Measurements from ENCODE around the gene PHLPP2. TPM values are rescaled to one million over a fixed set of nuclear protein-coding genes. Genes with fewer than 3 reads are reported as not detected.

The PHLPP2 gene
- polyA plus RNA-seq, 12 donors = 4.8 to 20.0 (median 6.3) TPM; not detected in 1

DNA sequence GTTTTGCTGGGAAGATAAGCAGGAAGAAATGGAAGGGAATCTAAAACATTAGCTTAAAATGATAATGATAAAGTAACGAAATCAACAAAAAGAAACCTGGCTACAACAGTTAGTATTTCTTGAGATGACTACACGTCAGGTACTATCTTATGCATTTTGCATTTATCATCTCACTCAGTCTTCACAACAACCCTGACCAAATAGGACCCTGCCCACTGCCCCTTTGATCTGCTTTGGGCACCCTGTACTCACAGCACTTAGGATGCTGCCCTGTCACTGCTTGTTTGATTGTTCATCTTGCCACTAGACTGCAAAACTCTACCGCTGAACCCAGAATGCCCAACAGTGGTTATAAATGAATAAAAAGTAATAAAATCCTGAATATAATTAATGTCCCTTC, 53.3 kb downstream of the PHLPP2 start:
- no peak for DNase-seq

DNA sequence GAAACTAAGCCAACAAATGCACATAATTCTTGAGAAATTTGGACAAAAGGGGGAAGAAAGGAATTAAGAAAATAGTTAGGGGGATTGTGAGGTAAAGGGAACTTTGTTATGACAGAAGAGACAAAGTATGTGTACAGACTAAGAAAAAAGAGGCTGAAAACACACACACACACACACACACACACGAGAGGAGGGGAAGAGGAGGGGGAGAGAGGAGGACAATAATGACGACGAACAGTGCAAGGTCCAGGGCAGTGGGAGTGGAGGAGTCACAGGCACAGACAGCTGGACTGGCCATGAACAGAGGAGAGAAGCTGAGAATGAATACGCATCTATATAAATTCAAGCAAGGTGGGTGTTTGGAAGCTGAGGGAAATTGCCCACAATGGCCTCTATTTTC, 54.0 kb downstream of the PHLPP2 start:
- no peak for DNase-seq

DNA sequence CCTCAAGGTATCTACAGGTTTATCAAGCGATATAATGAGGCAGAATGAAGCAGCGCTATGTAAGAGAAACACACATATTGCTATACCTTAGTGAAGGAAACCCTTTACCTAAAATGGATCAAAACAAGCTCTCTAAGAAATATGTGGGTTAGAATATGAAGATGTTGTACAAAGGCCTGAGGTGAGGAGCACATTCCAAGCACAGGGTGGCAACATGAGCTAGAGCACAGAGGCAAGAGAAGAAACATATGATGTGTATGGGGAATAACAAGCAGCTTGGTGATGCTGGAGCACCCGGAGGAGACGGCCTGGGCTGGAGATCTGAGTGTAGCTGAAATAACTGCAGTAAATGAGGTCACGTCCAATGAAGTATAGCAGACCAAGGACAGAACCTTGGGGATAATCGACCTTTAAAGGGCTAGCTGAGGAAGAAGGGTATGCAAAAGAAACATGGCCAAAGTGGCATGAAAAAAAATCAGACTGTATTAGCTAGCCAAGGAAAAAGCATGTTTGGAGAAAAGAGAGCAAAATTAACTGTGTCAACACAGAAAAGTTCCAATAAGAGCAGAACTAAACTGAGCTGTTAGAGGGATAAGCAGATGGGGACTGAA, 54.5 kb downstream of the PHLPP2 start:
- no peak for DNase-seq

DNA sequence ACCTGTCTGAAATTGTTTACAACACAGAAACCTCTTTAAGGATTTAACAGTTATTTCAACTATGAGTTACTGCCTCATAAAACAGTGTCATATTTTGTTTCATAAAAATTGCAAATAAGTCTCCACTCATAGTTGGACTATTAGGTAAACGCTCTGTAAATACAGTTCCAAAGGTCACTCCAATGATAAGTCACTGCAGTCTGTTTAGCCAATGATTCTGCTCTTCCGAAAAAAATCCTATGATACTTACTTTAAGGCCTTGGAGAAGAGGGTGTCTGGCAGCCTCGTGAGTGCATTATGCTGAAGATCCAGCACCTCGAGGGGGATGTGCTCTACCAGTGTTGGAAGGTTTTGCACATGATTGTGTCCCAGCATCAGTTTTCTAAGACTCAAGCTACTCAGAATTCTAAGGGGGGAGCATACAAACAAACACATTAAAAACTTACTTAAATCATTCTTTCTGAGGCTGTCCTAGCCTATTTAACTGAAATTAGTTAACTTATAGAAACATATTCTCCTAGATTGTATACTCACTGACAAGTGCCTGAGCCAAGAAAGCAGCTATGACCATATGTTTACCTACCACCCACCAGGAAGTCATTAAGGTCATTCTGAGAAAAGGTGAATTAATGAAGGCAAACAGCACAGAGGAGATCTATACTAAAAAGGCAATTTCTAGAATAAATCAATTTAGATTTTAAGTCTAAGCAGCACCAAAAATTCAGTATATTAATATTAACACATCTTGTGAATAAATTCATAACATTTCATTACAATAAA, 57.4 kb downstream of the PHLPP2 start:
- DNase-seq = no peak

DNA sequence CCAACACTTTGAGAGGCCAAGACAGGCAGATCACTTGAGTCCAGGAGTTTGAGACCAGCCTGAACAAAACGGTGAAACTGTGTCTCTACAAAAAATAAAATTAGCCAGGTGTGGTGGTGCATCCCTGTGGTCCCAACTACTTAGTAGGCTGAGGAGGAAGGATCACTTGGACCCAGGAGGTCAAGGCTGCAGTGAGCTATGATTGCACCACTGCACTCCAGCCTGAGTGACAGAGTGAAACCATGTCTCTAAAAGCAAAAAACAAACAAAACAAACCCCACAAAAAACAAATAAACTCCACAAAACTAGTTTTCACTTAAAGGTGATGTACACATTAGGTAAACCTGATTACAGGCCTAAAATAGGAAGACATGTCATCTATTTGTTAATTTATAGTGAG, 58.2 kb downstream of the PHLPP2 start:
- no peak for DNase-seq

DNA sequence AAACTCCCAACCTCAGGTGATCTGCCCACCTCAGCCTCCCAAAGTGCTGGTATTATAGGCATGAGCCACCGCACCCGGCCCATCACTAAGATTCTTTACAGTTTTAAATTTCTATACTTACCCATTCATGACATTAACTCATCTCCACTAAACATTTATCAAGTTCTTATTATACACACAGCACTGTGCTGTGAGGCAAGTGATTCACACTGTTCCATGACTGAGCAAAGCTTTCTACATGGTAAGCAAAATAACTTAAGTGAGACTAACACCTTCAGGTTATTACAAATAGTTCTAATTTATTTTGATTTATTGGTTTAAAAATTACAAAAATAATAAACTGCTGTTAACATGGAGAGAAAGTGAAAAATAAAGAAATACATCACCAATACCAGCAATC, 65.0 kb downstream of the PHLPP2 start:
- DNase-seq = no peak

DNA sequence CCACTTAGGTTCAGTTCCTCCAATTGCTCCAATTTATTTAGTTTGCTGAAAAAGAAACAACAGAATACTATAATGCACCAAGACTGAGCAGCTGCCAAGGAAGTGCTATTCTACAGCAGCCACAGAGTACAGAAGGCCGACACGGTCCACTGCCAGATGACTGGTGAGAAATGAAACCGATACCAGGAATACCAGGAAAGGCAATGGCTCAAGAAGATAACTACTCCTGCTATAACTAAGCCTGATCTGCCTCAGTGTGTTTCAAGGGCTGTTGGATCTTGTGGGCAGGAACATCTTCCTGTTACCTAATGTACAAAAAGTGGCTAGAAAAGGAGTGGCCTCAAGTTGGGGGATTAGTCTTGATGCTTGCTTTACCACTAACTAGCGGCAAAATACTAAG, 65.7 kb downstream of the PHLPP2 start:
- DNase-seq = no peak

DNA sequence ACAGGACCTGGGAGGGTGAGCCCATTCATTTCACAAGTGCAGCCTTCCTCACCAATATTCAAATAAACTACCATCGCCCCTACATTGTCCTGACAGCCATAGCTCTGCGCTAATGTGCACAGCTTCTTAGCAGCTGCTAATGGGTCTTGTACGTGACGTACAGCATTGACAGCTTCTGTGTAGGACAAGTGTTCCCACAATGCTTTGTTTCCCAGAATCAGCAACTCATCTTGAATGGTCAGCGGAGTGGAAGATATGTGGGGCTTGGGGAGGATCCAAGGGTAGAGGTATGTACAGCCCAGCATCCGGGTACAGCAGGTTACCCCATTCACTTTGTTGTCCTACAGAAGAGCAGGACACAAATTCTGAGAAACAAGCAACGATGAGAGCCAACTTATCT, 74.8 kb downstream of the PHLPP2 start:
- DNase-seq = no peak

DNA sequence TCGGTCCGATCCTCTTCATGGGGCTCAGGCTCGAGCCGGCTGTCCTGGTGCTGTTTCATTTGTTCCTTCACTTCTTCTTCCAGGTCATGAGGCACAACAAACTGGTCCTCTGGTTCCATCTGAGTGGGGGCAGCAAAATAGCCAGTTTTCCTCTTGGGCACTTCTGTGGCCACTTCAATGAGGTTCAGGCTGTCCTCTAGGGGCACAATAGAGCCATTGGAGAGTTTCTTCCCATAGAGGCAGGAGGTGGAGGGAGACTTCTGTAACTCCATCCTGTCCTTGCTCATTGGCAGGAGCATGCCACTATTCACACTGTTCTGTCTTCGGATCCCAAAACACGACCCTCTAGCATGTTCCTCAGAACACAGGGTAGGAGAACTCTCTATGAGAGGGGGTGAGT, 75.6 kb downstream of the PHLPP2 start:
- no peak for DNase-seq

DNA sequence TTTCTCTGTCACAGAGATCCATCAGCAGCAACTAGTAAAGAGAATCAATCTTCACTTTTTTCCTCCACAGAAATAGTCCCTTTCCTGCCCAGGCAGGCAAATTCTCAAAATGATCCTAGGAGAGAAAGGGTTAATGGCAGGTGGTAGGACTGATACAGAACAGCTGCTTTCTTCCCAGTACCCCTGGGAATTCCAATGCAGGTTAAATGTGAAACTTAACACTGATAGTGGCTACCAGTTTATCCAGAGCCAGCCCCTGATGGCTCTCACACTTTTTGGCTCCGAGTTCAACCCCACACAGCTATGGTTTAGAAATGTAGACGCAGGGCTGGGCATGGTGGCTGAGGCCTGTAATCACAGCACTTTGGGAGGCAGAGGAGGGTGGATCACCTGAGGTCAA, 76.3 kb downstream of the PHLPP2 start:
- no peak for DNase-seq

DNA sequence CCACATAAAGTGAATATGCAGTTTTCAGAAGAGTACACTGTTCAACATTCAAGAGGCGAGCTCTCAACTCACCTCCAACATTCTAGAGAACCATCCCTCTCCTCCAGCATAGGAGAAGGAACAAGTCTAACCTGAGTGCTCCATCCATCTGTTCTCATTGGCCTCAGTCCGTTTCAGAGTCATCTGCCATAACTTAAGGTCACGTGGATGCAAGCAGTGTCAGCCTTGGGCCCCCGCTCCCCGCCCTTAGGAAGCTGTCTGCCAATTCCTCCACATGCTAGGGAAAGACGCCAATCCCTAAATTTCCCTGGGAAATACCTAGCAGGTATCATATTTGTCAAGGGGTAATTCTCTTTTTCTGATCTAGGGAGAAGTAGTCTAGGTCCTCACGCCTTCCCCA, 77.1 kb downstream of the PHLPP2 start:
- no peak for DNase-seq

DNA sequence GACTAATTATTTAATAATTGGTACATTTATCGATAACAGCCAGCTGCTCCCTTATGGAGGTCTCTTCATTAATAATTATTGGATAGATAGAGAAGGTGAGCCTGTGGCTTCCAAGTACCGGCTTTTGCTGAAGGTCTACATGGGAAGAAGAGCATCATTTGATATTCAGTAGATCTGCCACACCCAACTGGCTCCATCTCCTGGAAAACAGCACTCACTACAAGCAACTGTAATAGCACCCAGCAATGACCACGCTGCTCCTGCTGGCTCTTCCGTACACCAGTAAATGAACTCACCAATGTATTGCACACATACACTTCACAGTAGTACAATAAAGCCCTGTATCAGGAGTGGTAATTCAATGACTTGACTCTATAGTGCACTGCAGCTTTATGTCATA, 79.1 kb downstream of the PHLPP2 start:
- DNase-seq = no peak

DNA sequence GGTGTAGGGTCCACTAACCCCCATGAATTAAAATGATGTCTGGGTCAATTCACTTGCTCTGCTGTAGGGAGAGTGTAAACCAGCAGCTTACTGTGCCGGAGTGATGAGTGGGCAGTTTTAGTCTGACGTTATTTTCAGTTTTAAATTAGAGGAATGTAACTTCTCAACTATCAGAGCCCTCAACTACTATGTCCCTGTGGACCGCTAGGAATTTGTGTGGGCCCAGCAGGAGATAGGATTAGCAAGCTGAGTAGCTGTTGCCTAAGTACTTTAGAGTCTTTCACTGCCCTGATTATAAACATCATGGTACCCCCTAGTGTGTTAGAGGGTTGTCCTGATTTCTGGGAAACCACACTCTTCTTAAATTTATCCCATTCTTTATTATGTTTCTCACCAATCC, 87.1 kb downstream of the PHLPP2 start:
- DNase-seq = no peak

DNA sequence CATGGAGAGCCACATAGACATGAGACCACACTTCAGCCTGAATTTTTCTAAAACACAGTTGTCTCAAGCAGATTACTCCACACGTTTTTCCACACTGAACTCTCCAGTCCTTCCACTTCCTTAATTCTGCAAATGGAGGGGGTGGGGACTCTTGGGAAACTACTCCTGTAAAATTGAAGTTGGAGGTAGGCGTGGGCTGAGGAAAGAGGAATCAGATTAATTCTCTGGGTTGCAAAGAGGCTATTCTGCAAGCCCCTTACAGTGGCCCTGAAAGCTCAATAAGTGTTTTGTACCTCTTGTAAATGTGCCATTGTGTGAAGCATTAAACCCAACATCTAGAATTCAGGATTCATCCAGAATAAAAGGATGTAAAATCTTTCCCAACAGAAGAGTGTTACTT, 88.9 kb downstream of the PHLPP2 start:
- no peak for DNase-seq

DNA sequence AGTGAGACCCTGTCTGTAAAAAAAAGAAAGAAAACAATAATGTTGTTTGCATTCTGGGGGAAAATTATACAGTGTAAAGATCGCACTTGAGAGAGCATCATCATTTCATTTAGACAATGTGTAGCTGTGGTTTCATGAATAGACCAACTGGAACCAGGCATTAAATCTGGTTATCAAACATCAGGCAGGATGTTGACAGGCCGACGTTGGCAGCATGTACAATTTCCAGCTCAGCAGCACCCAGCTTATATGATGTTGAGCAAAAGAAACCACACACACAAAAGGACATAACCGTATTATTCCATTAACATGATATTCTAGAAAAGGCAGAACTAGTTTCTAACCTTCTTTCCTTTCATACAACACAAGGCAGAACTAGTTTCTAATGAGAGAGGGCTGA, 92.7 kb downstream of the PHLPP2 start:
- no peak for DNase-seq

DNA sequence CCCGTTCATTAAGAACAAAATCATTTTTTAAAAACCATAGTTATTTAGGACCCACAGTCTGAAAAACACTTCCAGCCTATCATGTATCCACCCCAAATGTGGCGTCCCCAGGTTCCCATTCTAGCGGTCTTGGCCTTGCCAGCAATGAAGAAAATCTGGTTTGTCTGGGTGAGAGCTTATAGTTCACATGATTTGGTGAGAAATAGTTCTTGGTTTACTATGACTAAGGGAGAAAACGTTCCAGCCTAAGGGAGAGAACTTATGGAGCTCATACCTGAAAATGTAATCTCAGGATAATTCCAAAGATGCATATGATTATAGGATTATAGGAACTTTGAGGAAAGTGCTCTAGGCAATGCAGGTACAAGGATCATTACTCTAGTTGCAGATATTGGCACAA, 93.7 kb downstream of the PHLPP2 start:
- DNase-seq = no peak

DNA sequence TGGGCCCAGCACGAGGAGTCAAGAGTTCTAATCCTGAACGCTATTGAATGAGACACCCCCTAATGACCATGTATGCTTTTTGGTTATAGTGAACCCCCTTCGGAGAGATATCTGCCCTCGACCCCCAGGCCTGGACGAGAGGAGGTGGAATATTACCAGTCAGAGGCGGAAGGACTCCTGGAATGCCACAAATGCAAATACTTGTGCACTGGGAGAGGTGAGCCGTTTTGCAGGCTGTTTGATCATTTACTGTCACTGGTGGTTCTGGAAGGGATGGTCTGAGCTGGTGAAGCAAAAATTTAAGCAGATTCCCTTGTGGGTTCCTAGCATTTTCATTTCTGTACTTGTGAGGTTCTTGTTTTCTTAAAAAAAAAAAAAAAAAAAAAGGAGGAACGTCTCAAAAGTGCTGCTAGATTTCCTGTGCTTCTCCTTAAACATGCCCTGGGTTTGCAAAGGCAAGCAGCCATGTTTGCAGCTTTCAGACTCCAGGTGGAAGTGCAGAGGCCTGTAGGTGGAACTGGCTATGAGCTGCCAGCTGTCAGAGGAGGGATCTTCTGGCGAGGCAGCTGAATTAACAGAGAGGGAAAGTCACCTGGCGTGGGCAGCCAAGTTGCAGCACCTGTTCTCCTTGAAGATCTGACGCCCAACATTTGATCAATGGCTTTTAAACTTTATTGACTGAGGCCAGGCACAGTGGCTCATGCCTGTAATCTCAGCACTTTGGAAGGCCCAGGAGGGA, 95.1 kb downstream of the PHLPP2 start:
- no peak for DNase-seq

DNA sequence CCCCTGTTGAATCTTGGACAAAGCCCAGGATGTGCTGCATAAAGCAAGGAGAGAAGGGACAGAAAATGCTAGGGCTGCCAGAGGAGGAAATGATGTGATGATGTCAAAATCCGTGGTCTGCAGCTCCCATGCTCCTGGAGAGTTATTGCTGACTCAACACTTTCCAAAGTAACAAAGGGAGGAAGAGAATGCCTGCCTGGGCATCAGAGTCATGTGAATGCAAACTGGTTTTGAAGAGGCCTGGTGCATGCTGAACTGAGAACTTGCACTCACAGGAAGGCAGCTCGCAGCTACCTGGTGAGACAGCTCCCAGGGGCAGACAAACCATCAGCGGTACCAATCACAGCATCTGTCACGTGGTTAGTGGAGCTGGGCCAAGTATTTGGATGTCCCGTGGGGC, 95.7 kb downstream of the PHLPP2 start:
- no peak for DNase-seq

DNA sequence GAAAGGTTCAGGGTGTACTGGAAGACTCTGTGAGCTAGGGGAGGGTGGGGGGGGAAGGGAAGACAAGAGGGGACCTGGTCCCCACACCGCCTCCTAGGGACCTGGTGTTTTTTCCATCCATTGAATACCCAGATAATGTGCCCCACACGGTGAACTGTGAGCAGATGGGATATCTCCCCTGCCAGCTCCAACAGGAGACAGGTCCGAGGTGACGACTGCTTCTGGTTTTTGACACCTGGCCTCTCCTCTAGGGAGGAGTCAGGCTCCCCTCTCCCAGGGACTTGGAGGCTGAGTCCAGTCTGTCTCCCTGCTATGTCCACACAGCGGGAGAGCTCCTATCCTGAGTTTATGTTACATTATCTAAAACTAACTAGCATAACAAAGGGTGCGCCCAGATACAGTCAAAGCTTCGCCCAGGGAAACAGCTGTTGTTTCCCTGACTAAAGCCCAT, 96.7 kb downstream of the PHLPP2 start:
- no peak for DNase-seq

DNA sequence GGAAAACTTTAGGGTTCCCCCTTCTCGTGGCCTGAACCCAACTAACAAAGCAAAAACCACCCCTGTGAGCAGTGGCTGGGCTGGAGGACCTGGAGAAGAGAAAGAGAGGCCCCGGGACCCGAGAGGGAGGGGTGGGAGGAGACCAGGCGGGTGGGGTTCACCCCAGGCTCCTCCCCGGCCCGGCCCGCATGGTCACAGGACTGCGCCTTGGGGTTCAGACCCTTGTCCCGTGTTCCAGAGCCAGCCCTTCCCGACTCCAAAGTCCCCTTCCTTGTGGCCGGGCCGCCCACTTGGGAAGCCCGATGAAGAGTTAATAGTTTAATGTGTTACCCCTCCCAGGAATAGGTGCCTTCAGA, 97.7 kb downstream of the PHLPP2 start:
- no peak for DNase-seq

DNA sequence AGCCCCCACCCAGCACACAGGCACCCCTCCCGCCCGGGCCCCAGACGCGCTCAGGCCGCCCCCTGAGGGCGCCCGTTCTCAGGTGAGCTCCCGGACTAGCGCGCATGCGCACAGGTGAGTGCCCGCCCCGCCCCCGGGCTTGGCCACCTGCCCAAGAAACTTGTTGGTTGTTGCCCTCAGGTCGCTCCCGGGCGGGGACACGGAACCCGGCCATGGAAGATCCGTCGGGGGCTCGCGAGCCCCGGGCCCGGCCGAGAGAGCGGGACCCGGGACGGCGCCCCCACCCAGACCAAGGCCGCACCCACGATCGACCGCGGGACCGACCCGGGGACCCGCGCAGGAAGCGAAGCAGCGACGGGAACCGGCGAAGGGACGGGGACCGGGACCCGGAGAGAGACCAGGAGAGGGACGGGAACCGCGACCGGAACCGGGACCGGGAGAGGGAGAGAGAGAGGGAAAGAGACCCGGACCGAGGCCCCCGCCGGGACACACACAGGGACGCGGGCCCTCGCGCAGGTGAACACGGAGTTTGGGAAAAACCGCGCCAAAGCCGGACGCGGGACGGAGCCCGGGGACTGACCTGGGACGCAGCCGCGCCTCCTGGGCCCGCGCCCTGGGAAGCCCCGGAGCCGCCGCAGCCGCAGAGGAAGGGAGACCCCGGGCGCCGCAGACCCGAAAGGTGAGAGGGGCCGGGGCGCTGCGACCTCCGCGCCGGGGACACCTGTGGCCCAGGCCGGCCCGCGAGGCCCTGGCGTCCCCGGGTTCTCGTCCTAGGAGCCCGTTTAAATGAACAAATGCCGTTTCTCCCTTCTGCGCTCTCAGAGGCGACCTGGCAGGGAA, 98.3 kb downstream of the PHLPP2 start, which contains the start of gene MARVELD3:
MARVELD3 (plus strand) TSS at position 167 of the 840 bp plus-strand sequence; CDS start at position 213, 46 bp downstream.
- no peak for DNase-seq
